HepG2 (cell line): Measurements from ENCODE around the gene MXRA8. TPM values are rescaled to one million over a fixed set of nuclear protein-coding genes. Genes with fewer than 3 reads are reported as not detected.
A peak's percentile ranks its signal among the peaks of the same experiment; 100 is the strongest.

Source experiments
- ASH2L ChIP-seq: fragments of 300-600, 200-600 bp; sonication (generic); IDR thresholded peaks from 2 replicates; pipeline ENCODE4 v1.7.0; 2017; ENCODE audit warnings: low read depth, mild to moderate bottlenecking, moderate library complexity, mixed read lengths, low read length; ENCODE audit not compliant: insufficient read length
- CENPT ChIP-seq: sonication (generic); formaldehyde crosslinking; IDR thresholded peaks from 2 replicates; pipeline ENCODE4 v1.8.0; 2022; ENCODE audit warnings: low read depth, mild to moderate bottlenecking, moderate library complexity, missing genetic modification reagents
- FOXK1 ChIP-seq: sonication (generic); formaldehyde crosslinking; IDR thresholded peaks from 2 replicates; pipeline ENCODE4 v1.4.0; 2020; ENCODE audit warnings: low read depth, missing genetic modification reagents, borderline replicate concordance
- FUBP1 ChIP-seq: sonication (generic); formaldehyde crosslinking; IDR thresholded peaks from 2 replicates; pipeline ENCODE4 v1.5.1; 2020; ENCODE audit warnings: missing genetic modification reagents, mild to moderate bottlenecking, borderline replicate concordance
- KAT2B ChIP-seq: fragments of 150-350 bp; IDR thresholded peaks from 2 replicates; pipeline ENCODE4 v1.6.1; 2014; ENCODE audit warnings: low read depth, low read length, borderline replicate concordance
- MYC ChIP-seq: sonication (generic); formaldehyde crosslinking; IDR thresholded peaks from 2 replicates; pipeline ENCODE4 v1.9.0; 2021; ENCODE audit warnings: missing genetic modification reagents, borderline replicate concordance
- NCOA2 ChIP-seq: sonication (generic); formaldehyde crosslinking; IDR thresholded peaks from 2 replicates; pipeline ENCODE4 v1.8.0; 2022; ENCODE audit warnings: inconsistent platforms
- NFYB ChIP-seq: sonication (generic); formaldehyde crosslinking; IDR thresholded peaks from 2 replicates; pipeline ENCODE4 v1.4.0; 2020; ENCODE audit warnings: missing genetic modification reagents
- PREB ChIP-seq: sonication (generic); formaldehyde crosslinking; IDR thresholded peaks from 2 replicates; pipeline ENCODE4 v1.4.0; 2020; ENCODE audit warnings: missing genetic modification reagents
- RAD21 ChIP-seq: fragments of 450-650 bp; formaldehyde crosslinking; IDR thresholded peaks from 2 replicates; pipeline ENCODE4 v1.5.0; 2020; ENCODE audit warnings: mild to moderate bottlenecking
- THAP7 ChIP-seq: sonication (generic); formaldehyde crosslinking; IDR thresholded peaks from 2 replicates; pipeline ENCODE4 v1.8.1; 2023; ENCODE audit warnings: mild to moderate bottlenecking, missing genetic modification reagents
- THYN1 ChIP-seq: sonication (generic); formaldehyde crosslinking; IDR thresholded peaks from 2 replicates; pipeline ENCODE4 v1.8.1; 2023; ENCODE audit warnings: low read depth, mild to moderate bottlenecking, moderate library complexity, missing genetic modification reagents, borderline replicate concordance
- ZBTB1 ChIP-seq: sonication (generic); formaldehyde crosslinking; IDR thresholded peaks from 2 replicates; pipeline ENCODE4 v1.4.0; 2020; ENCODE audit warnings: missing genetic modification reagents, borderline replicate concordance
- ZC3H13 ChIP-seq: sonication (generic); formaldehyde crosslinking; IDR thresholded peaks from 2 replicates; pipeline ENCODE4 v1.8.1; 2023; ENCODE audit warnings: mild to moderate bottlenecking, missing genetic modification reagents, moderate library complexity
- ZNF224 ChIP-seq: sonication (generic); formaldehyde crosslinking; IDR thresholded peaks from 2 replicates; pipeline ENCODE4 v1.5.0; 2020; ENCODE audit warnings: mild to moderate bottlenecking, missing genetic modification reagents
- ZNF232 ChIP-seq: sonication (generic); formaldehyde crosslinking; IDR thresholded peaks from 2 replicates; pipeline ENCODE4 v1.4.0; 2020; ENCODE audit warnings: missing genetic modification reagents, borderline replicate concordance
- ZNF354B ChIP-seq: sonication (generic); formaldehyde crosslinking; IDR thresholded peaks from 2 replicates; pipeline ENCODE4 v1.8.0; 2022; ENCODE audit warnings: mild to moderate bottlenecking, missing genetic modification reagents
- ZNF639 ChIP-seq: conservative IDR thresholded peaks from 2 replicates; pipeline ENCODE4 v1.6.1; 2018; ENCODE audit warnings: missing genetic modification reagents
- ZXDC ChIP-seq: sonication (generic); formaldehyde crosslinking; IDR thresholded peaks from 2 replicates; pipeline ENCODE4 v1.5.0; 2020; ENCODE audit warnings: mild to moderate bottlenecking, missing genetic modification reagents
- polyA plus RNA-seq, 8 experiments: library from polyadenylated mRNA; depleted of rRNA in 3 of 8; stranded (reverse) in 7 of 8; unstranded in 1 of 8; fragments of >200 nt; fragmentation: Illumina TruSeq in 4 of 8; extraction: Trizol in 4 of 8; gene quantifications; 2 replicates each; pipeline versions ENCODE4 v1.2.1 to v1.2.3, GENCODE V29; 2011 to 2016; ENCODE audit warnings: low read depth in 4 of 8, missing spikeins in 1 of 8, mixed read lengths in 1 of 8; ENCODE audit not compliant: insufficient read depth in 1 of 8
- total RNA-seq, 5 experiments: library from RNA; depleted of rRNA; stranded (reverse); fragments of >200 nt; fragmentation: Illumina TruSeq; extraction: Trizol; gene quantifications; 2 replicates each; pipeline ENCODE4 v1.2.3, GENCODE V29; 2016; ENCODE audit warnings: low read depth in 1 of 5

Gene MXRA8
- total and polyA plus RNA-seq, 2 of the 13 experiments (the other 11 are each of a cell fraction or from before 2014, with no cell fraction given), result 19.8 to 44.8 TPM

- TF ChIP-seq FOXK1 (CRISPR knock-in tag) (no peak), ZNF224 (CRISPR knock-in tag) (no peak), ZNF639 (CRISPR knock-in tag) (peak; percentile 61; the same call in 1 of the 2 replicates), ZC3H13 (CRISPR knock-in tag) (no peak), KAT2B (no peak), ZNF232 (CRISPR knock-in tag) (no peak), MYC (CRISPR knock-in tag) (peak; percentile 51), FUBP1 (CRISPR knock-in tag) (no peak), NCOA2 (CRISPR knock-in tag) (peak; percentile 10; the same call in 1 of the 2 replicates), CENPT (CRISPR knock-in tag) (no peak), ZNF354B (CRISPR knock-in tag) (no peak), THAP7 (CRISPR knock-in tag) (peak; percentile 68; the same call in 1 of the 2 replicates), ZXDC (CRISPR knock-in tag) (no peak; the same call in 1 of the 2 replicates), PREB (no peak), ASH2L (no peak), THYN1 (no peak), ZBTB1 (no peak), RAD21 (no peak), NFYB (CRISPR knock-in tag) (no peak)
These were observed at the start of gene MXRA8 (continued) for GRCh38 chr1:1358433-1359271.
